NT2/D1 (cell line): ENCODE results near the gene WDR27.
"Not testable (repeated sequence)": the region's sequence is repeated elsewhere in the genome, so short reads cannot be mapped to it uniquely, and the experiment has no call there.

ENCODE experiments used
- SUZ12 ChIP-seq: IDR thresholded peaks from 2 replicates; pipeline ENCODE4 v1.6.1; 2011; ENCODE audit not compliant: insufficient read length, insufficient read depth; ENCODE audit errors: extremely low read depth
- YY1 ChIP-seq: IDR thresholded peaks from 2 replicates; pipeline ENCODE4 v1.6.1; 2011; ENCODE audit not compliant: insufficient read length, insufficient read depth
- ZNF274 ChIP-seq: IDR thresholded peaks from 2 replicates; pipeline ENCODE4 v1.6.1; 2011; ENCODE audit warnings: mild to moderate bottlenecking, low read depth, low read length

DNA sequence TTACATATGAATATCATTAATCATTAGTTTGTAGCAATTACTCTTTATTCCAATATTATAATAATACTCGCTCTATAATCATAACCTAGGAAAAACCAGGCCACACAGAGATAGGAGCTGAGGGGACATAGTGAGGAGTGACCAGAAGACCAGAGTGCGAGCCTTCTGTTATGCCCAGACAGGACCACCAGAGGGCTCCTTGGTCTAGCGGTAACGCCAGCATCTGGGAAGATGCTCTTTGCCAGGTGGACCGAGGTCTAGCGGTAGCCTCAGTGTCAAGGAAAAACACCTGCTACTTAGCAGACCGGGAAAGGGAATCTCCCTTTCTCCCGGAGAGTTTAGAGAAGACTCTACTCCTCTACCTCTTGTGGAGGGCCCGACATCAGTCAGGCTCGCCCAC, 4.7 kb downstream of the WDR27 start:
- TF ChIP-seq ZNF274, YY1, SUZ12: not testable (repeated sequence)
